Measurements from ENCODE around the gene TRIP4. TPM values are rescaled to one million over a fixed set of nuclear protein-coding genes. Genes with fewer than 3 reads are reported as not detected.

The TRIP4 gene
- total RNA-seq, 4 donors from 2014 or later, result 1.9 to 5.3 (median 3.4) TPM

- peaks cover 0 to 3% of the 10 kb centered on the region in 2 donors for H3K4me1 ChIP-seq
- no peak overlapping the region for H3K4me3 ChIP-seq
- no peak for TF ChIP-seq POLR2A (IDR thresholded peaks at IDR 0.05)
- TF ChIP-seq, protein P1, sequence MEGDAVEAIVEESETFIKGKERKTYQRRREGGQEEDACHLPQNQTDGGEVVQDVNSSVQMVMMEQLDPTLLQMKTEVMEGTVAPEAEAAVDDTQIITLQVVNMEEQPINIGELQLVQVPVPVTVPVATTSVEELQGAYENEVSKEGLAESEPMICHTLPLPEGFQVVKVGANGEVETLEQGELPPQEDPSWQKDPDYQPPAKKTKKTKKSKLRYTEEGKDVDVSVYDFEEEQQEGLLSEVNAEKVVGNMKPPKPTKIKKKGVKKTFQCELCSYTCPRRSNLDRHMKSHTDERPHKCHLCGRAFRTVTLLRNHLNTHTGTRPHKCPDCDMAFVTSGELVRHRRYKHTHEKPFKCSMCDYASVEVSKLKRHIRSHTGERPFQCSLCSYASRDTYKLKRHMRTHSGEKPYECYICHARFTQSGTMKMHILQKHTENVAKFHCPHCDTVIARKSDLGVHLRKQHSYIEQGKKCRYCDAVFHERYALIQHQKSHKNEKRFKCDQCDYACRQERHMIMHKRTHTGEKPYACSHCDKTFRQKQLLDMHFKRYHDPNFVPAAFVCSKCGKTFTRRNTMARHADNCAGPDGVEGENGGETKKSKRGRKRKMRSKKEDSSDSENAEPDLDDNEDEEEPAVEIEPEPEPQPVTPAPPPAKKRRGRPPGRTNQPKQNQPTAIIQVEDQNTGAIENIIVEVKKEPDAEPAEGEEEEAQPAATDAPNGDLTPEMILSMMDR (IDR thresholded peaks at IDR 0.05 in 4 of 5, conservative IDR thresholded peaks at IDR 0.05 in 1 of 5), result no peak
- DNase-seq (no peak), ATAC-seq (no peak)
- in situ Hi-C loops (cut with MboI; ENCODE audit: low sequenced_read_pairs in 4 of 4) (no loop called here), intact Hi-C loops (cut with DNase I; ENCODE audit: low total_unique reads) (no loop called here)
- H3K9me3 ChIP-seq, result no peaks in the 10 kb centered on the region
- H3K36me3 ChIP-seq, result no peaks in the 10 kb centered on the region
- no peak overlapping the region for H3K27ac ChIP-seq
- no peaks in the 10 kb centered on the region for H3K27me3 ChIP-seq
Observed at GRCh38 chr15:64454282-64454681, 66.6 kb downstream of the TRIP4 start.

DNA sequence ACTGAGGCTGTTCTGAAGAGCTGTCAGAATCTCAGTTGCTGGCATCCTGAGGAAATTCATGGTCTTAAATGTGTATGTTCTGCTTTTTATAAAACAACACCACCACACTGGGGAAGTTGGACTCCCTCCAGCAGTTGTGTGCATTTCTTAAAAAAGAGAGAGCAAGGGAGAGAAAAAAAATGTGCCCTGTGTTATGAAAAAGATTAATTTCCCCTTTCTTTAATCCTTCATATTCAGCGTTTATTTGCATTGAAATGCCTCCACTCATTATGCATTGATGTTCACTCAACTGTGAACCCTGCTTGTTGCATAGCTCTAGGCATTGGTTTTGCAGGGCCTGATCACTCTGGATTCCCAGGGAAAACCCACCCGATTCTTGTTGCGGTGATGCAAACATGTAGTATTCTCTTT, 68.3 kb downstream of the TRIP4 start:
- DNase-seq (peak; percentile 14 to 36), ATAC-seq (no peak)
- Histone ChIP-seq H3K36me3 (no peaks in the 10 kb centered on the region), H3K9me3 (no peaks in the 10 kb centered on the region), H3K4me1 (peaks cover 4 to 7% of the 10 kb centered on the region in 2 donors), H3K4me3 (no peak overlapping the region), H3K27me3 (no peaks in the 10 kb centered on the region), H3K27ac (no peak overlapping the region)
- in situ Hi-C loops (cut with MboI; ENCODE audit: low sequenced_read_pairs in 4 of 4), result no loop called here
- intact Hi-C loops (cut with DNase I; ENCODE audit: low total_unique reads), result no loop called here
- TF ChIP-seq, protein P1 (IDR thresholded peaks at IDR 0.05 in 4 of 5, conservative IDR thresholded peaks at IDR 0.05 in 1 of 5), result no peak
- TF ChIP-seq POLR2A (IDR thresholded peaks at IDR 0.05), result no peak

GRCh38 chr15:64456634-64457108, 69.0 kb downstream of the TRIP4 start:
- H3K4me3 ChIP-seq, result no peak overlapping the region
- in situ Hi-C loops (cut with MboI; ENCODE audit: low sequenced_read_pairs in 4 of 4), result no loop called here

DNA sequence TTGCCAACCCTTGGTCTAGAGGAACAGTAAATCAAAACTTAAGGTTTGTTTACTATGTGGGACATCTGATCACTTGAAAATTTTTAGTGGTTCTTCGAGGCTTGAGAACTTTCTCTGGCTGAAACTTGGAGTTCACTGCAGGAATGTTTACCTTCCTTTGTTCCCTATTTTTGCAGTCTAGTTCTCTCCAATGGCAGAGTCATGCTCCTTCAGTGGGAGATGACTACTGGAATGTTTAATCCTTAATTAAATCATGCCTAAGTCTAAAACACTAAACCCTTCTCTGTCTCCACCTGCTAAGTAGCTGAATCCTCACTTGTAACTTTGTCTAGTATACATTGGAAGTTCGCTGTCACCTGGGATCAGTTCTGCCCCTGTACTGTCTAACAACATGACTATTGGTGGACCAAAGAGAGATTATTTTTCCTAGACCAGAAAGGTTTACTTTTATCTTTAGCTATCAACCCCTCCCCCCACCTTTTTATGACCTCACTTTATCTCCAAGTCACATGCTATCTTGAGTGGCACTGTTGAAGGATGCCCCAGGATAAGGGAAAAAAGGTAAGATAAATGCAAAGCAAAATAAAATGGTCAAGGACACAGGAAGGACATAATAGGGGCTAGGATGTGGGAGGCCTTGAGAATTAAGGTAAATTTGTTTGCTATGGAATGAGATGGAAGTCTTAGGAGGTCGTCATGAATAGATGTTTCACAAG, 71.6 kb downstream of the TRIP4 start:
- no peak for TF ChIP-seq POLR2A (IDR thresholded peaks at IDR 0.05)
- TF ChIP-seq, protein P1 (IDR thresholded peaks at IDR 0.05 in 4 of 5, conservative IDR thresholded peaks at IDR 0.05 in 1 of 5), result no peak
- H3K9me3 ChIP-seq, result no peaks in the 10 kb centered on the region
- no peak overlapping the region for H3K4me3 ChIP-seq
- H3K27ac ChIP-seq, result peak overlapping the region in 3 of 4 donors; percentile 85 to 91 (median 90)
- intact Hi-C loops (cut with DNase I; ENCODE audit: low total_unique reads), result no loop called here
- no peaks in the 10 kb centered on the region for H3K27me3 ChIP-seq
- no peaks in the 10 kb centered on the region for H3K36me3 ChIP-seq
- DNase-seq, result no peak
- ATAC-seq, result no peak
- in situ Hi-C loops (cut with MboI; ENCODE audit: low sequenced_read_pairs in 4 of 4), result no loop called here
- H3K4me1 ChIP-seq, result peaks cover 33 to 36% of the 10 kb centered on the region in 2 donors

More at GRCh38 chr15:64456634-64457108, 69.0 kb downstream of the TRIP4 start:
- no peak for TF ChIP-seq POLR2A (IDR thresholded peaks at IDR 0.05)
- TF ChIP-seq, protein P1 (IDR thresholded peaks at IDR 0.05 in 4 of 5, conservative IDR thresholded peaks at IDR 0.05 in 1 of 5), result no peak
- Histone ChIP-seq H3K9me3 (no peaks in the 10 kb centered on the region), H3K27me3 (no peaks in the 10 kb centered on the region), H3K36me3 (no peaks in the 10 kb centered on the region), H3K27ac (no peak overlapping the region), H3K4me1 (peaks cover 8 to 11% of the 10 kb centered on the region in 2 donors)
- intact Hi-C loops (cut with DNase I; ENCODE audit: low total_unique reads), result no loop called here
- no peak for DNase-seq
- no peak for ATAC-seq

Data from gastrocnemius medialis (tissue), 4 donors.